HG02943 (cell line): Measurements from ENCODE around the gene TMEM30A.

ENCODE experiments used
- ATAC-seq: cut with Tn5 transposase; IDR thresholded peaks from one replicate; pipeline ENCODE4 v1.9.1; 2021; ENCODE audit warnings: mild to moderate bottlenecking, low read depth, moderate library complexity; ENCODE audit not compliant: unreplicated experiment

The TMEM30A gene

GRCh38 chr6:75284632-75285282, at the start of gene TMEM30A:
TMEM30A (minus strand) TSS chr6:75284792; CDS start chr6:75284638, 154 bp downstream.
- peak; percentile 90 for ATAC-seq

- ATAC-seq: no peak
Measured at GRCh38 chr6:75333676-75334200, 49.1 kb upstream of the TMEM30A start.

- ATAC-seq: no peak
Measured at GRCh38 chr6:75331151-75331550, 46.6 kb upstream of the TMEM30A start.

DNA sequence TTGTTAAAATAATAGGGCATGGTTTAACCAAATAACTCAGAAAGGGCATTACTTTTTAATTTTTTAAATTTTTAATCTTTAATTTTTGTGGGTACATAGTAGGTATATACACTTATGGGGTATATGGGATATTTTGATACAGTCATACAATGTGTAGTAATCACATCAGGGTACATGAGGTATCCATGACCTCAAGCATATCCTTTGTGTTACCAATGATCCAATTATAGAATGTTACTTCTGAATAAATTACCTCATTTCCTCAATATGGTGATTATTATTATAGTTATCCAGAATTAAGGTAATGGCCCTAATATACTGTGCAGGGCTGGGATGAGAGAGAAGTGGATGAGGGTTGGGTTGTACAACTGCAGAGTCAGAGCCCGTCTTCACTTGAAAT, 45.1 kb upstream of the TMEM30A start:
- no peak for ATAC-seq

DNA sequence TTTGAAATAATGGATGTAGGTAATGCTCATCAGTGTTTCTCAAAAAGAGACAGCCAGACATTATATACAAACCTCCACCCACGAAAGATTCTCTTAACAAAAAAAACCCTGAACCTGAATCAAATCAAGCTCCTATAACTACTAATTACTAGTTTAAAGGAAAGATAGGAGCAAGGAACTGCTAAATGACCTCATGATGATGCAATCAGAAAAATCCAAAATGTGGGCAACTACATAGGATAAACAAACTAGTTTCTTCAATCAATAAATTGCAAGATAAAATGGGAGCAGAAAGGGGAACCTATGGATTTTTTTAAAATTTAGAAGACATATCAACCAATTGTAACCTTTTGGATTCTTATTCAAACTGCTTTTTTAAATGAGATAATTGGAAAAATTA, 43.2 kb upstream of the TMEM30A start:
- ATAC-seq: no peak

- no peak for ATAC-seq
Measured at GRCh38 chr6:75326557-75327258, 42.1 kb upstream of the TMEM30A start.

DNA sequence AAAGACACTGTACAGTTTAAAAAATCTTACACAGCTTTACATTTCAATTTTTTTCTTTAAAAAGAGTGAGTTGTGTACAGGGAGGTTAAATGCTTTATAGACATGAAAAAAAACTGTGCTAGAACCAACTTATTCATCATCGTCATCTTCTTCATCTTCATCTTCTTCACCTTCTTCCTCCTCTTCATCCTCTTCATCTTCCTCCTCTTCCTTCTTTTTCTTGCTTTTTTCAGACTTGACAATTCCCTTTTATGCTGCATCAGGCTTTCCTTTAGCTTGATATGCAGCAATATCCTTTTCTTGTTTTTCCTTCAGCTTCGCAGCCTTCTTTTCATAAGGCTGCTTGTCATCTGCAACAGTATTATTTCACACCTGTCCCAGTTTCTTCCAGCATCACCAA, 34.3 kb upstream of the TMEM30A start:
- ATAC-seq: no peak

GRCh38 chr6:75317503-75318206, 33.1 kb upstream of the TMEM30A start:
- ATAC-seq: no peak

DNA sequence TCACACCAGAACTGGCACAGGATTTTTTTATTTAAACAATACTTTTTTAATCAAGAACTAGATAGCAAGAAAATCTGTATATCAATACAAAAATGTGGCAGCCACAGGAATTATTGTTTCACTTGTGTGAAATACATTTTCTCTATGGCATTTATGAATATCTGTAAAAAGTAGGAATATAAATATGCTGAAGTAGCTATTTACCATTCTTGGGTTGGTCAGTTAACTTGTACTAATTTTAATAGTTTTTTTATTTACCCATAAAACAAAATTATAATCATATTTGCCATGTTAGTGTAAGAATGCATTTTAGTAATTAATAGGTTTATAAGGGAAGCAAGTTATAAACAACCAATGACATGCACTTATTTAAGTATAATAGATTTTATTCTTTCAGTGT, 31.4 kb upstream of the TMEM30A start:
- no peak for ATAC-seq

DNA sequence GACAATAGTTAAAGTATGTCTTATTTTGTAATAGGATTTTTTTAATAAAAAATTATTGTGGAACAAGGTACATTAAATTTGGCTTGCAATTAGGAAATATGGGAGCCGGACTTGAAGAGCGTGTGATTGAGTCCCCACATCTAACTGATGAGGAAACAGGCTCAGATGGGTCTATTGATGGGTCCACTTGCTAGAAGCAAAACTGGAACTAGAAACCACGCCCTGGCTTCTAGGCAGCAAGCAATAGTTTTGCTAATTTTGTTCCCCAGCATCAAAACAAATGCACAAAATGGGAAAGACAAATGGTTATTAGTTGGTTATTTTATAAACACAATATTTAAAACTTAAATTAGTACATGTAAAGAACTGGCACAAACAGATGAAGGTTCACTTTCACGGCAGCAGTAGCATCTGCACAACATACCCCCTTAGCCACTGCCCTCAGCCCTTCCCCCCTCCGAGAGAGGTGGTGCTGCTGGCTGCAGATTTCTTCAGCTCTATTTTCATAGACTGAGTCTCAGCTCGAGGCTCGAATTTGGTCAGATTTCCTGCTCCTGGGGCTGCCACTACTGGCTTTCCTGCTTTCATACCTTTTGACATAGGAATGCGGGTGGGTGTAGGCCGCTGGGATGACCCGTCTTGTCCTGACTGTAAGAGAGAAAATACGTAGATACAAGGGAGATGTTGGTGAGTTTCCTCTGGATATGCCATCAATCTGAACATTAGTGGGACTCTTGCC, 23.8 kb upstream of the TMEM30A start:
- ATAC-seq: no peak

DNA sequence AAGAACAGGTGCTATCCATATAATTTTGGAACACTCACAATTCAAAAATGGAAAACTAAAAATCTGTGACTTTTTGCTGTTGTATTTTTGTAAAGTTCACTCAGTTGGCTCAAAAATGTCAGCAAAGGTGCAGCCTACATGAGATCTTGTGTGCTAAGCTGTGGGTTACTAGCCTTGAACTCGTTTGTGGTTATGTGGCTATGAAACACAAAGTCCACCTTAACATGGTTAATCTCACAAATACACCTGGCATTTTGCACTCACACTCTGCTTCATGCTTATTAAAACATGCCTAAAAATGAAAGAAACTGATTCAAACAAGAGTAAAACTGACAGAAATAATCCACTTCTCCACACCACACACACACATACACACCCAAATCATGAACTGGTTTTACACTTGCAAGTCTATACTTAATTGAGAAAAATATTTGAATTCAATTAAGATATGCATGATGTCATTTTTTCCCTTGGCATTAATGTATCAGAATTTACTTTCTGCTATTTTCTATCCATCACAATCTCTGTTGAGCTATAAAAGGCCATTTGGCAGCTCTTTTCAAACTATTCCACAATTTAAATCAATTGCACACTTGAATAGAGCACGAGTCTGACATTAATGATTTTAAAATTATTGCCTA, 22.9 kb upstream of the TMEM30A start:
- no peak for ATAC-seq

- ATAC-seq: no peak
Measured at GRCh38 chr6:75306064-75306463, 21.5 kb upstream of the TMEM30A start.

DNA sequence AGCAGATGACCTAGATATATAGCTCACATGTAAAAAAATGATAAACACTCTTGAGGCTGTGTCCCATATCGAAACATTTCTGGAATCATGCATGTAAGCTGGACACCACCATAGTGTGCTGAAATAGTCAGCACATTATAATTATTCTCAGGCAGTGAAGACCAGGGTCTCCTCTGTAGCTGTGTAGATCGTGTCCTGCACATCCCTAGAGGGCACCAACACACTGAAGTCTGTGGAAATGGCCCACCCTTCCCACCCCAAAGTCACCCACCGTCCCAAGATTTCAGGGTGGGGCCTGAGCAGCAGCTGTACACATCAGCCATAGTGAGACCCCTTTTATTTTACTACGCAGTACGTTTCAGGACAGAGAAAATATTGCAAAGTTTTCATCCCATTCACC, 21.0 kb upstream of the TMEM30A start:
- no peak for ATAC-seq

DNA sequence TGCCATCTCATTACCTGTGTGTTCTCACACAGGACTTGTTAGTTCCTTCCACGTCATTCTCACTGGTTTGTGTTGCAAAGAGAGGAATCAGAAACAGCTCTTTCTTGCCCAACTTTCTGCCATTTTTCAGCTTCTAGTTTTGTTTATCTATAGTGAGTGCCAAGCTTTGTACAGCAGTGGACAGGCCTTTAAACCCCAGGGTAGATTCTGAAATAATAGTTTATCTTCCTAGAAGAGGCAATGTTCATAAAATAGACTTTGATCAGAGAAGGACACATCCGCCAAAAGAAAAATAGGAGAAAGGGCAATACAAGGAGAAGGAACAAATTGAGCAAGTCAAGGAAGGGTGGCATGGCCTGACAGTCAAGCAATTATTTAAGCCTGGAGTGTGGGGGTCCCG, 17.7 kb upstream of the TMEM30A start:
- no peak for ATAC-seq

- no peak for ATAC-seq
Measured at GRCh38 chr6:75301537-75301936, 16.9 kb upstream of the TMEM30A start.

DNA sequence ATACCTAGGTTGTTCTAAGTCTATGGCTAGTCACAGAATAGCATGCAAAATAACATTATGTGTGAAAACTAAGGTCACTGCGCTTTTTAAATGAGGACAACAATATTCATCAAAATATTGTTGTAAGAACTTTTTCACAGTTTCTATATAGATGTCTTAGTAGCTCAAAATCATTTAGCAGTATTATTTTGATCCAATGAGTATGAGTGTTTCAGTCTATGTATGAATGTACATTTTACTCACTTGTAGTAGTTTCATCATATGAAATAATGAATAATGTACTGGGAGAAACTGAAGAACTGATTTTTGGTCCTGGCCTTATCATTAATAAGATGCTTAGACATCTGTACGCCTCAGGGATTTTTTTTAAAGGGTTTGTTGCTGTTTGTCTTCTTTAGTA, 16.5 kb upstream of the TMEM30A start:
- no peak for ATAC-seq

- no peak for ATAC-seq
Measured at GRCh38 chr6:75300531-75300855, 15.9 kb upstream of the TMEM30A start.

- no peak for ATAC-seq
Measured at GRCh38 chr6:75299801-75300530, 15.4 kb upstream of the TMEM30A start.

DNA sequence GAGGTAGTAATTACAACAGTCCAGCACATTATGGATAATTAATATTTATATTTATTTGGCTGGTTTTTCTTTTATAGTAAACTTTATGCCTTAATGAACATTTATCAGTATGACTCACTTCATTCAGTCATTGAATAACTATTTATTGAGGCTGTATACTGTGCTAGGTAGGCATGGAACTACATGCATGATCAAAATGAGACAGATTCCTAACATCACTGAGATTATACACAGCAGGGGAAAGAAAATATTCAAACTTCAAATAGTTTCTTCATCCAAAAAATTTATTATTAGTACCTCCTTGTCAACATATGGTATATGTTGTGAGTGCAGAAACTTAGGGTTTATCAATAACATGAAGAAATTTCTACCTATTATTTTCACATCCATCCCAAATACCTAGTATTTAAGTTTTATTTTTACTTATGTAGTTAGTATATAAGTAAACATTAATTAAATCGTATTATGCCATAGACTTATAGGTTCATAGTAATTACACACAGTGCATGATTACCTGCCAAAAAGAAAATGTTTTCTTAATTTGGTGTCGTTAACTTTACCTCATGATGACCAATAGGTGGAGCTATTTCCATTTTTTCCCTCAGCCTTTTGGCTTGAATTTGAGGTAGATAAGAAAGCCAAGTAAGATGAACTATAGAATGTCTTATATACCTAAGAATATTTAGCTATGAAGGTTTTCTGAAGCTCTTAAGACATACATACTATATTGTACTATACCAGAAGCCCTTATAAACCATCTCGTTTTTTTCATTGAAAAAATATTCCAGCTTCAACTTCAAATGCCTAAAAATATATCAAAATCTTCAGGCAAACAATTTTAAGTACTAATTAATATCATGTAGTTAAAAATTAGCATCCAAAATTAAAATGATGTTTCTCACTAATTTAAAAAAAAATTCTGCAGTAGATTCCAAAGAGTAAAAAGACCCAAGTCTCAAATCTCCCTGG, 12.5 kb upstream of the TMEM30A start:
- ATAC-seq: no peak
